KMS-11 (cell line): ENCODE measurements around the gene ZNF766.

Experiments
- H2AFZ ChIP-seq: fragments of 200-600 bp; sonication (generic); 2 replicates; pipeline ENCODE4 v1.6.1; 2016; ENCODE audit warnings: antibody characterized with exemption, mixed run types, low read depth
- H3K27ac ChIP-seq: fragments of 200-600 bp; sonication (generic); 2 replicates; pipeline ENCODE4 v1.6.1; 2016; ENCODE audit warnings: mild to moderate bottlenecking, mixed run types
- H3K27me3 ChIP-seq: fragments of 200-600 bp; sonication (generic); 2 replicates; pipeline ENCODE4 v1.6.1; 2017; ENCODE audit warnings: mild to moderate bottlenecking, low read depth, mixed run types, moderate library complexity; ENCODE audit not compliant: insufficient read depth
- H3K36me3 ChIP-seq: fragments of 200-600 bp; sonication (generic); 2 replicates; pipeline ENCODE4 v1.6.1; 2017; ENCODE audit warnings: mild to moderate bottlenecking, mixed run types; ENCODE audit not compliant: insufficient read depth
- H3K4me1 ChIP-seq: fragments of 200-600 bp; sonication (generic); 2 replicates; pipeline ENCODE4 v1.6.1; 2016; ENCODE audit warnings: mild to moderate bottlenecking, low read depth, mixed run types; ENCODE audit not compliant: poor library complexity, severe bottlenecking
- H3K4me2 ChIP-seq: fragments of 200-600 bp; sonication (generic); 2 replicates; pipeline ENCODE4 v1.7.0; 2016; ENCODE audit warnings: mild to moderate bottlenecking, mixed run types
- H3K4me3 ChIP-seq: fragments of 200-600 bp; sonication (generic); IDR thresholded peaks from 2 replicates; pipeline ENCODE4 v1.6.1; 2017; ENCODE audit warnings: low read depth, low read length, mixed read lengths; ENCODE audit not compliant: insufficient read depth
- H3K79me2 ChIP-seq: fragments of 200-600 bp; sonication (generic); 2 replicates; pipeline ENCODE4 v1.6.1; 2016; ENCODE audit warnings: low read depth, mixed run types; ENCODE audit not compliant: insufficient read depth
- H3K9ac ChIP-seq: fragments of 200-600 bp; sonication (generic); 2 replicates; pipeline ENCODE4 v1.6.1; 2016; ENCODE audit warnings: mild to moderate bottlenecking, mixed run types
- H4K20me1 ChIP-seq: fragments of 200-600 bp; sonication (generic); 2 replicates; pipeline ENCODE4 v1.6.1; 2016; ENCODE audit warnings: mild to moderate bottlenecking, mixed run types; ENCODE audit not compliant: insufficient read depth
- CTCF ChIP-seq: fragments of 200-600 bp; sonication (generic); conservative IDR thresholded peaks from 2 replicates; pipeline ENCODE4 v1.6.1; 2017; ENCODE audit warnings: low read depth, mild to moderate bottlenecking, antibody characterized with exemption, low read length, moderate library complexity, mixed read lengths

ZNF766 gene

GRCh38 chr19:52224211-52224610, 45.2 kb upstream of the ZNF766 start:
- Histone ChIP-seq H3K79me2 (no peaks in the 10 kb centered on the region), H3K27me3 (no peaks in the 10 kb centered on the region), H4K20me1 (no peaks in the 10 kb centered on the region), H2AFZ (no peak overlapping the region), H3K4me3 (no peak overlapping the region), H3K27ac (no peak overlapping the region), H3K9ac (no peak overlapping the region), H3K4me2 (no peak overlapping the region), H3K36me3 (peaks cover 23% of the 10 kb centered on the region; the same call in 1 of the 2 replicates), H3K4me1 (no peaks in the 10 kb centered on the region)
- TF ChIP-seq CTCF = no peak

- no peaks in the 10 kb centered on the region for H4K20me1 ChIP-seq
- TF ChIP-seq CTCF = no peak
- H3K79me2 ChIP-seq = no peaks in the 10 kb centered on the region
- no peak overlapping the region for H3K9ac ChIP-seq
- no peak overlapping the region for H3K4me3 ChIP-seq
- no peaks in the 10 kb centered on the region for H3K27me3 ChIP-seq
- no peaks in the 10 kb centered on the region for H3K4me1 ChIP-seq
- no peak overlapping the region for H3K27ac ChIP-seq
- no peak overlapping the region for H3K4me2 ChIP-seq
- H2AFZ ChIP-seq = no peak overlapping the region
- peaks cover 4% of the 10 kb centered on the region; the same call in 1 of the 2 replicates for H3K36me3 ChIP-seq
Observed at GRCh38 chr19:52226652-52227051, 42.7 kb upstream of the ZNF766 start.

GRCh38 chr19:52227196-52227940, 42.0 kb upstream of the ZNF766 start:
- Histone ChIP-seq H3K4me2 (no peak overlapping the region), H3K27ac (no peak overlapping the region), H3K4me3 (no peak overlapping the region), H4K20me1 (no peaks in the 10 kb centered on the region), H3K27me3 (no peaks in the 10 kb centered on the region), H3K79me2 (no peaks in the 10 kb centered on the region), H2AFZ (no peak overlapping the region), H3K9ac (no peak overlapping the region), H3K36me3 (peaks cover 4% of the 10 kb centered on the region; the same call in 1 of the 2 replicates), H3K4me1 (no peaks in the 10 kb centered on the region)
- TF ChIP-seq CTCF = no peak

DNA sequence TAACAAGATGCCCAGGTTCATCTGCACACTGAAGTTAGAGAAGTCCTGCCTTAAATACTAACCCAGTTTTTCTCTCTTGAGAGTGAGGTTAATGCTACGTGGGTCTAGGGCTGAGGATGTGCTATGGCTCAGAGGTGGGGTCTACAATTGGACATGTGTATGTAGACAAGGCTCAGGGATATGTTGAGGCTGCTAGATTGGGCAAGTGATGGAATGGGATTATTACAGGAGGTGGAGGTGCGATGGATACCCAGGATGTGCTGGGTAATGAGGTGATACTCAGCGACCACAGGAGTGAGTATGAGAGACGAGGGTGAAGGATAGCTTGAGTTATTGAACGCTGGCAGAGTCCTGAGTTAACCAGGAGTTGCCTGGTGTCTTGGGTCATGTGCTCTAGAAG, 41.4 kb upstream of the ZNF766 start:
- H3K27ac ChIP-seq = no peak overlapping the region
- no peak for TF ChIP-seq CTCF
- H3K79me2 ChIP-seq = no peaks in the 10 kb centered on the region
- peaks cover 4% of the 10 kb centered on the region; the same call in 1 of the 2 replicates for H3K36me3 ChIP-seq
- no peaks in the 10 kb centered on the region for H3K4me1 ChIP-seq
- no peaks in the 10 kb centered on the region for H3K27me3 ChIP-seq
- H3K9ac ChIP-seq = no peak overlapping the region
- H3K4me3 ChIP-seq = no peak overlapping the region
- no peak overlapping the region for H2AFZ ChIP-seq
- H4K20me1 ChIP-seq = no peaks in the 10 kb centered on the region
- H3K4me2 ChIP-seq = no peak overlapping the region
